Panc1 (cell line): ENCODE data around the gene SLC22A3. TPM values are rescaled to one million over a fixed set of nuclear protein-coding genes. Genes with fewer than 3 reads are reported as not detected.

Experiments
- ATAC-seq: fragments of 200-7000 bp; cut with Tn5 transposase; 2 replicates; pipeline ENCODE4 v1.9.1; 2020; ENCODE audit warnings: mild to moderate bottlenecking, moderate library complexity
- BruUV-seq: library from RNA; stranded (reverse); fragments of 400-500 nt; replicated peaks from 2 replicates; lab custom pipeline; 2021; lab: Mats Ljungman, UMichigan
- CTCF ChIA-PET: fragments of 300-600 bp; sonication (Branson Sonifier 250); formaldehyde crosslinking; loops from one replicate; lab custom pipeline; 2022; ENCODE audit warnings: antibody characterized with exemption; lab: Charles Lee
- POLR2A ChIA-PET: fragments of 300-600 bp; sonication (Branson Sonifier 250); formaldehyde crosslinking; loops from one replicate; lab custom pipeline; 2022; ENCODE audit warnings: antibody characterized with exemption; lab: Charles Lee
- DNase-seq: peaks from one replicate; pipeline ENCODE4 v3.0.0-alpha.2; 2010; ENCODE audit warnings: low read depth, low spot score
- H3K27ac ChIP-seq: 2 replicates; pipeline ENCODE4 v1.5.1; 2011; ENCODE audit warnings: mild to moderate bottlenecking, low read length, inconsistent platforms
- H3K27me3 ChIP-seq: fragments of 200-500 bp; sonication (Bioruptor generic); 2 replicates; pipeline ENCODE4 v1.6.0; 2014; ENCODE audit warnings: low read length, inconsistent platforms; ENCODE audit not compliant: control insufficient read depth, insufficient read depth
- H3K36me3 ChIP-seq: fragments of 200-500 bp; sonication (Bioruptor generic); 2 replicates; pipeline ENCODE4 v1.5.1; 2014; ENCODE audit warnings: inconsistent platforms, mild to moderate bottlenecking, low read length, moderate library complexity; ENCODE audit not compliant: control insufficient read depth, insufficient read depth
- H3K4me1 ChIP-seq: 2 replicates; pipeline ENCODE4 v1.5.1; 2011; ENCODE audit warnings: inconsistent platforms, mild to moderate bottlenecking, low read length, moderate library complexity; ENCODE audit not compliant: control insufficient read depth, insufficient read depth
- H3K4me3 ChIP-seq, 2 experiments: 2 replicates each; pipeline ENCODE4 v1.5.1; 2011 to 2012; ENCODE audit warnings: low read depth in 2 of 2, low read length in 2 of 2, mild to moderate bottlenecking in 2 of 2, inconsistent platforms in 1 of 2, moderate library complexity in 1 of 2
- H3K9me3 ChIP-seq: fragments of 200-500 bp; sonication (Bioruptor generic); 2 replicates; pipeline ENCODE4 v1.5.1; 2014; ENCODE audit warnings: low read depth, mild to moderate bottlenecking, inconsistent platforms, low read length, moderate library complexity; ENCODE audit not compliant: control insufficient read depth, insufficient read depth
- POLR2AphosphoS5 ChIP-seq: IDR thresholded peaks from 2 replicates; pipeline ENCODE4 v1.6.1; 2012; ENCODE audit warnings: mild to moderate bottlenecking, low read depth, low read length, moderate library complexity
- REST ChIP-seq, 2 experiments: IDR thresholded peaks; 2 replicates each; pipeline ENCODE4 v1.6.1; 2011 to 2012; ENCODE audit warnings: low read depth in 2 of 2, control low read depth in 1 of 2, low read length in 1 of 2, mild to moderate bottlenecking in 1 of 2, moderate library complexity in 1 of 2; ENCODE audit not compliant: insufficient read depth in 1 of 2
- SIN3A ChIP-seq: IDR thresholded peaks from 2 replicates; pipeline ENCODE4 v1.6.1; 2012; ENCODE audit warnings: low read depth, mild to moderate bottlenecking, low read length, moderate library complexity, borderline replicate concordance; ENCODE audit not compliant: insufficient read depth
- TCF7L2 ChIP-seq: IDR thresholded peaks from 2 replicates; pipeline ENCODE4 v1.6.1; 2011; ENCODE audit warnings: mild to moderate bottlenecking, low read depth, low read length, inconsistent platforms
- in situ Hi-C: cut with HindIII; loops from 2 replicates; pipeline ENCODE4 v1.10.0; 2016; ENCODE audit warnings: low sequenced_read_pairs, low pct_unique_long_range_greater_than_20kb
- intact Hi-C: fragments of 100-400 bp; cut with micrococcal nuclease; formaldehyde crosslinking; loops from one replicate; pipeline ENCODE4 v1.10.0; 2022; ENCODE audit not compliant: unreplicated experiment
- total RNA-seq: library from RNA; stranded (reverse); gene quantifications from one replicate; pipeline ENCODE4 v1.2.1, GENCODE V29; 2021; ENCODE audit not compliant: unreplicated experiment
- TF ChIP-seq, protein P1 (sequence below): fragments of 450-650 bp; IDR thresholded peaks from 2 replicates; pipeline ENCODE4 v1.5.1; 2017; ENCODE audit warnings: mild to moderate bottlenecking

The SLC22A3 gene
- total RNA-seq, 1 experiment from 2014 or later, result not detected

- H3K9me3 ChIP-seq, result no peaks in the 10 kb centered on the region
- POLR2A ChIA-PET, result no interaction called here
- in situ Hi-C loops, result no loop called here
- peaks cover 2% of the 10 kb centered on the region; the same call in 1 of the 2 replicates for H3K27me3 ChIP-seq
- CTCF ChIA-PET, result no interaction called here
- ATAC-seq (no peak), DNase-seq (no peak)
- TF ChIP-seq REST (IDR thresholded peaks at IDR 0.05; ENCODE audit: insufficient read depth in 1 of 2, low read depth in 2 of 2, low read length in 1 of 2) (no peak), POLR2AphosphoS5 (no peak), SIN3A (no peak)
- H3K36me3 ChIP-seq, result no peaks in the 10 kb centered on the region
- no peak overlapping the region for H3K4me3 ChIP-seq
- no peak overlapping the region for H3K27ac ChIP-seq
- H3K4me1 ChIP-seq, result no peaks in the 10 kb centered on the region
- intact Hi-C loops, result no loop called here
- no TSS peak for BruUV-seq
Observed at GRCh38 chr6:160378218-160378617, 30.0 kb downstream of the SLC22A3 start.

- TF ChIP-seq SIN3A (no peak), POLR2AphosphoS5 (no peak), REST (IDR thresholded peaks at IDR 0.05; ENCODE audit: insufficient read depth in 1 of 2, low read depth in 2 of 2, low read length in 1 of 2) (no peak), TCF7L2 (no peak)
- TF ChIP-seq, protein P1, sequence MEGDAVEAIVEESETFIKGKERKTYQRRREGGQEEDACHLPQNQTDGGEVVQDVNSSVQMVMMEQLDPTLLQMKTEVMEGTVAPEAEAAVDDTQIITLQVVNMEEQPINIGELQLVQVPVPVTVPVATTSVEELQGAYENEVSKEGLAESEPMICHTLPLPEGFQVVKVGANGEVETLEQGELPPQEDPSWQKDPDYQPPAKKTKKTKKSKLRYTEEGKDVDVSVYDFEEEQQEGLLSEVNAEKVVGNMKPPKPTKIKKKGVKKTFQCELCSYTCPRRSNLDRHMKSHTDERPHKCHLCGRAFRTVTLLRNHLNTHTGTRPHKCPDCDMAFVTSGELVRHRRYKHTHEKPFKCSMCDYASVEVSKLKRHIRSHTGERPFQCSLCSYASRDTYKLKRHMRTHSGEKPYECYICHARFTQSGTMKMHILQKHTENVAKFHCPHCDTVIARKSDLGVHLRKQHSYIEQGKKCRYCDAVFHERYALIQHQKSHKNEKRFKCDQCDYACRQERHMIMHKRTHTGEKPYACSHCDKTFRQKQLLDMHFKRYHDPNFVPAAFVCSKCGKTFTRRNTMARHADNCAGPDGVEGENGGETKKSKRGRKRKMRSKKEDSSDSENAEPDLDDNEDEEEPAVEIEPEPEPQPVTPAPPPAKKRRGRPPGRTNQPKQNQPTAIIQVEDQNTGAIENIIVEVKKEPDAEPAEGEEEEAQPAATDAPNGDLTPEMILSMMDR, result no peak
- DNase-seq (no peak), ATAC-seq (no peak)
- Histone ChIP-seq H3K4me1 (no peaks in the 10 kb centered on the region), H3K9me3 (no peaks in the 10 kb centered on the region), H3K27ac (no peak overlapping the region), H3K36me3 (no peaks in the 10 kb centered on the region), H3K27me3 (peaks cover 2% of the 10 kb centered on the region; the same call in 1 of the 2 replicates), H3K4me3 (no peak overlapping the region)
- in situ Hi-C loops (no loop called here), intact Hi-C loops (no loop called here)
- no TSS peak for BruUV-seq
- ChIA-PET CTCF (no interaction called here), POLR2A (no interaction called here)
Observed at GRCh38 chr6:160378882-160379281, 30.7 kb downstream of the SLC22A3 start.
